OCI-LY1 (cell line): ENCODE data around the gene C1orf116.

Experiments used
- H2AFZ ChIP-seq: fragments of 200-600 bp; sonication (generic), shearing (Covaris generic); 2 replicates; pipeline ENCODE4 v1.6.0; 2014; ENCODE audit warnings: antibody characterized with exemption, mild to moderate bottlenecking, low read length
- H3F3A ChIP-seq: fragments of 200-600 bp; sonication (generic), shearing (Covaris generic); 2 replicates; pipeline ENCODE4 v1.6.0; 2014; ENCODE audit warnings: mild to moderate bottlenecking, antibody characterized with exemption, low read length, moderate library complexity; ENCODE audit not compliant: insufficient read depth
- H3K27ac ChIP-seq: fragments of 200-600 bp; sonication (generic); 2 replicates; pipeline ENCODE4 v1.5.1; 2014; ENCODE audit warnings: low read length, mixed run types, mild to moderate bottlenecking, low read depth; ENCODE audit not compliant: poor library complexity, severe bottlenecking
- H3K27me3 ChIP-seq: fragments of 200-600 bp; sonication (generic); 2 replicates; pipeline ENCODE4 v1.6.0; 2014; ENCODE audit warnings: antibody characterized with exemption, mild to moderate bottlenecking, low read length, moderate library complexity; ENCODE audit not compliant: insufficient read depth
- H3K36me3 ChIP-seq: fragments of 200-600 bp; sonication (generic); 2 replicates; pipeline ENCODE4 v1.6.1; 2014; ENCODE audit warnings: mild to moderate bottlenecking, antibody characterized with exemption, low read length, moderate library complexity, mixed read lengths; ENCODE audit not compliant: insufficient read depth
- H3K4me1 ChIP-seq: fragments of 200-600 bp; sonication (generic); 2 replicates; pipeline ENCODE4 v1.5.1; 2014; ENCODE audit warnings: mild to moderate bottlenecking, low read length, moderate library complexity; ENCODE audit not compliant: insufficient read depth, severe bottlenecking
- H3K4me2 ChIP-seq: fragments of 200-600 bp; sonication (generic), shearing (Covaris generic); 2 replicates; pipeline ENCODE4 v1.6.1; 2014; ENCODE audit warnings: low read length
- H3K4me3 ChIP-seq: fragments of 200-600 bp; sonication (generic); 2 replicates; pipeline ENCODE4 v1.5.1; 2014; ENCODE audit warnings: low read length, low read depth, mild to moderate bottlenecking, mixed read lengths; ENCODE audit not compliant: poor library complexity, severe bottlenecking
- H3K79me2 ChIP-seq: fragments of 200-600 bp; shearing (Covaris generic); 2 replicates; pipeline ENCODE4 v1.6.1; 2016; ENCODE audit warnings: mixed run types, low read length, mixed read lengths; ENCODE audit not compliant: insufficient read depth
- H3K9ac ChIP-seq: fragments of 200-600 bp; sonication (generic), shearing (Covaris generic); 2 replicates; pipeline ENCODE4 v1.6.1; 2014; ENCODE audit warnings: mild to moderate bottlenecking, low read length, mixed read lengths
- H3K9me2 ChIP-seq: fragments of 200-600 bp; sonication (generic), shearing (Covaris generic); 2 replicates; pipeline ENCODE4 v1.6.1; 2014; ENCODE audit warnings: low read depth, mild to moderate bottlenecking, low read length, mixed read lengths
- H3K9me3 ChIP-seq: fragments of 200-600 bp; shearing (Covaris generic); 2 replicates; pipeline ENCODE4 v1.6.1; 2014; ENCODE audit warnings: low read length, mixed read lengths
- H4K20me1 ChIP-seq: fragments of 200-600 bp; sonication (generic), shearing (Covaris generic); 2 replicates; pipeline ENCODE4 v1.6.0; 2016; ENCODE audit warnings: mild to moderate bottlenecking, low read length; ENCODE audit not compliant: insufficient read depth
- EZH2 ChIP-seq: fragments of 200-600 bp; sonication (generic), shearing (Covaris generic); IDR thresholded peaks from 2 replicates; pipeline ENCODE4 v1.8.0; 2017; ENCODE audit warnings: borderline replicate concordance, mixed run types, mild to moderate bottlenecking, antibody characterized with exemption, low read length, moderate library complexity, mixed read lengths
- TF ChIP-seq, protein P1 (sequence below): fragments of 200-600 bp; sonication (generic), shearing (Covaris generic); IDR thresholded peaks from 2 replicates; pipeline ENCODE4 v1.5.1; 2017; ENCODE audit warnings: mild to moderate bottlenecking, antibody characterized with exemption, low read length, moderate library complexity, mixed read lengths

Gene C1orf116

DNA sequence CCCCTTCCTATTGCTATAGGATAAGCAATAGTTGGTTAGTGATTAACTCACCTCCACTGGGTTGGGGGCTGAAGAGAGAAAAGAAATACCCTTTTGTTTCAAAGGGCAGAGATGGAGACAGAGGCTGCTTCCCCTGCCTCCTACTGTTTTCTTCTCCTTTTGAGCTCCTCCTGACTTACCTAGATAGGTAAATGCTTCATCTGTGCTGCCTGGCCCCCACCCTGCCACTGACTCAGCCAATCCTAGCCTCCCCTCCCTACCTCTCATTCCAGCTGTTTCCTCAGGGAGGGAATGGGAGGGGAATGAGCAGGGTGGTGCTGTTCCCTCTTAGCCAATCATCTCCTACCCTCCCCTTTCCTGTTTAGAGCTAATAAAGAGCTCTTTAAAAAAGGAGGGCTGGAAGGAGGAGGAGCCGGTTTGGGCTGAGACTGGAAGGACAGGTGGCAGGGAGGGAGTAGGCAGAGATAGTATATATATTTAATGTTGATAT is at the start of gene C1orf116:
TSS of gene C1orf116 (minus strand) at position 229 of the 490 bp plus-strand sequence. CDS start 5,158 bp downstream, outside the sequence.
- H3K27me3 ChIP-seq, result no peaks in the 10 kb centered on the region
- H3K36me3 ChIP-seq, result no peaks in the 10 kb centered on the region
- no peaks in the 10 kb centered on the region for H3K79me2 ChIP-seq
- no peak within 1 kb of the TSS for H3K9ac ChIP-seq
- no peak within 1 kb of the TSS for H2AFZ ChIP-seq
- no peak within 1 kb of the TSS for H3K4me3 ChIP-seq
- H3K9me3 ChIP-seq, result no peaks in the 10 kb centered on the region
- H3F3A ChIP-seq, result no peaks in the 10 kb centered on the region
- no peak for TF ChIP-seq EZH2
- TF ChIP-seq, protein P1, sequence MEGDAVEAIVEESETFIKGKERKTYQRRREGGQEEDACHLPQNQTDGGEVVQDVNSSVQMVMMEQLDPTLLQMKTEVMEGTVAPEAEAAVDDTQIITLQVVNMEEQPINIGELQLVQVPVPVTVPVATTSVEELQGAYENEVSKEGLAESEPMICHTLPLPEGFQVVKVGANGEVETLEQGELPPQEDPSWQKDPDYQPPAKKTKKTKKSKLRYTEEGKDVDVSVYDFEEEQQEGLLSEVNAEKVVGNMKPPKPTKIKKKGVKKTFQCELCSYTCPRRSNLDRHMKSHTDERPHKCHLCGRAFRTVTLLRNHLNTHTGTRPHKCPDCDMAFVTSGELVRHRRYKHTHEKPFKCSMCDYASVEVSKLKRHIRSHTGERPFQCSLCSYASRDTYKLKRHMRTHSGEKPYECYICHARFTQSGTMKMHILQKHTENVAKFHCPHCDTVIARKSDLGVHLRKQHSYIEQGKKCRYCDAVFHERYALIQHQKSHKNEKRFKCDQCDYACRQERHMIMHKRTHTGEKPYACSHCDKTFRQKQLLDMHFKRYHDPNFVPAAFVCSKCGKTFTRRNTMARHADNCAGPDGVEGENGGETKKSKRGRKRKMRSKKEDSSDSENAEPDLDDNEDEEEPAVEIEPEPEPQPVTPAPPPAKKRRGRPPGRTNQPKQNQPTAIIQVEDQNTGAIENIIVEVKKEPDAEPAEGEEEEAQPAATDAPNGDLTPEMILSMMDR, result no peak
- no peak within 1 kb of the TSS for H3K4me2 ChIP-seq
- no peaks in the 10 kb centered on the region for H4K20me1 ChIP-seq
- H3K9me2 ChIP-seq, result no peaks in the 10 kb centered on the region
- no peaks in the 10 kb centered on the region for H3K4me1 ChIP-seq
- H3K27ac ChIP-seq, result no peak within 1 kb of the TSS

DNA sequence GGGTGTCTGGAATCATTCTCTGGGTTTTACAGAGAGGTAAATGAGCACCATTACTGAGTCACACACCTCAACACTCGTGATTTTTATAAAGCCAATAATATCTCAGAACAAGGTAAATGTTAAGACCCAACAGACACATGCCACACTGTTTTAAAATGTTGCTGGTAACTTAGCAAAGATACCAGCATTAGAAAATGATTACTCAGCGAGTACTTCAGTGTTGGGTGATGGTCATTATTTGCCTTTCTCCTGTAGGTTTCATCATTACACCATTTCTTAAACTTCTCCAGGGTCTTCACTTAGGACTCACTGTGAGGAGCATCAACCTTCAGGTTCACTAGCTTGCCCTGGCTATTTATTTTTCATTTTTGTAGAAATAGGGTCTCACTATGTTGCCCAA is 49.2 kb upstream of the C1orf116 start:
- Histone ChIP-seq H3K27ac (no peak overlapping the region), H3K4me1 (no peaks in the 10 kb centered on the region), H3K79me2 (no peaks in the 10 kb centered on the region), H3F3A (no peaks in the 10 kb centered on the region), H3K9ac (no peak overlapping the region), H3K4me2 (no peak overlapping the region), H3K9me2 (no peaks in the 10 kb centered on the region), H3K4me3 (no peak overlapping the region), H2AFZ (no peak overlapping the region), H3K36me3 (no peaks in the 10 kb centered on the region), H4K20me1 (no peaks in the 10 kb centered on the region), H3K9me3 (no peaks in the 10 kb centered on the region), H3K27me3 (no peaks in the 10 kb centered on the region)
- TF ChIP-seq, protein P1, result no peak
- TF ChIP-seq EZH2, result no peak

DNA sequence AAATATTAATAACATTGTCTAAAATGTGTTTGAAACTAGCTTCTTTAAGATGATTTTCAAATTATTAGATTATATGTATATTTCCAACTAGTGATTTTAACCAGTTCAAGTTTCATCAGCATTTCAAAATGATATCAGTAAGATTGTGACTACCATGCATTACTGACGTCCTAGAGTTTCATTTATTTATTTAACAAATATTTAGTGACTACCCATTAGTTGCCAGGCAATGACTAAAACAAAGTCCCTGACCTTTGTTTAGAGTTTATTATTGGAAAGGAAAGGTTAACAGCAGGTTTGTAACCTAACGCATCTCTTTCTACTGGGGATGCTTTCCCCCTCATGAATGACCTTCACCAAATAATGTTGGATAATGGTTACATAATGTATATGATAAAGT is 48.5 kb upstream of the C1orf116 start:
- no peaks in the 10 kb centered on the region for H4K20me1 ChIP-seq
- H2AFZ ChIP-seq, result no peak overlapping the region
- H3K79me2 ChIP-seq, result no peaks in the 10 kb centered on the region
- H3K9ac ChIP-seq, result no peak overlapping the region
- H3F3A ChIP-seq, result no peaks in the 10 kb centered on the region
- no peaks in the 10 kb centered on the region for H3K27me3 ChIP-seq
- H3K27ac ChIP-seq, result no peak overlapping the region
- no peak overlapping the region for H3K4me3 ChIP-seq
- H3K4me2 ChIP-seq, result no peak overlapping the region
- H3K4me1 ChIP-seq, result no peaks in the 10 kb centered on the region
- H3K9me2 ChIP-seq, result no peaks in the 10 kb centered on the region
- H3K9me3 ChIP-seq, result no peaks in the 10 kb centered on the region
- no peak for TF ChIP-seq EZH2
- TF ChIP-seq, protein P1, result no peak
- H3K36me3 ChIP-seq, result no peaks in the 10 kb centered on the region
